ENCODE data around the gene ATP2C1.

The ATP2C1 gene

GRCh38 chr3:131008326-131008725 is 114.4 kb downstream of the ATP2C1 start:
- H3K9ac ChIP-seq (ENCODE audit: low read length) = no peak overlapping the region
- no peak overlapping the region for H3K27ac ChIP-seq (ENCODE audit: low read depth, low read length)
- H3K36me3 ChIP-seq (ENCODE audit: control insufficient read depth, insufficient read depth, low read length) = peaks cover 2% of the 10 kb centered on the region
- H3K4me1 ChIP-seq (ENCODE audit: control insufficient read depth, insufficient read depth, low read length) = no peaks in the 10 kb centered on the region
- no peak overlapping the region for H3K4me3 ChIP-seq (ENCODE audit: low read length)
- no peaks in the 10 kb centered on the region for H3K27me3 ChIP-seq (ENCODE audit: control insufficient read depth, insufficient read depth, low read length)

DNA sequence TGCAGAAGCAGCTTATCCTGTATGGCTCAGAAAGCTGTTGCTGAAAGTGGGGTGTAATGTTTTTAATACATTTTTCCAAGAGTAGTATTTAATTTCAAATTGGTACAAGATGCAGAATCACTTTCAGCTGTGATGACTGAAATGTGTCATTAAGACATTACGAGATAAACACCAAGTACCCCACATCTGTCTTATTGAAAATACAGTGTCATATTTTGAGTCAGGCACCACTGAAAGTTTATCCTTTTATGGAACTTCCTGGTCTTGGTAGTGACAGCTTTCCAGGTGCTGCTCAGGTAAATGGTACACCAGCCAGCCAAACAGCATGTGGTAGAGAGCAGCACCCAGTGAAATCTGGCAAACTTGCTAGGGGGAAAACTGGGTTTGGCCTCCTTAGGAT is 115.8 kb downstream of the ATP2C1 start:
- H3K36me3 ChIP-seq (ENCODE audit: control insufficient read depth, insufficient read depth, low read length) = peaks cover 2% of the 10 kb centered on the region
- H3K9ac ChIP-seq (ENCODE audit: low read length) = no peak overlapping the region
- no peak overlapping the region for H3K27ac ChIP-seq (ENCODE audit: low read depth, low read length)

GRCh38 chr3:131018970-131019369 is 125.1 kb downstream of the ATP2C1 start:
- no peak overlapping the region for H3K27ac ChIP-seq (ENCODE audit: low read depth, low read length)
- no peaks in the 10 kb centered on the region for H3K27me3 ChIP-seq (ENCODE audit: control insufficient read depth, insufficient read depth, low read length)
- H3K4me3 ChIP-seq (ENCODE audit: low read length) = no peak overlapping the region
- peaks cover 4% of the 10 kb centered on the region for H3K36me3 ChIP-seq (ENCODE audit: control insufficient read depth, insufficient read depth, low read length)
- no peak overlapping the region for H3K9ac ChIP-seq (ENCODE audit: low read length)
- no peaks in the 10 kb centered on the region for H3K4me1 ChIP-seq (ENCODE audit: control insufficient read depth, insufficient read depth, low read length)

More for the DNA sequence above, 115.8 kb downstream of the ATP2C1 start:
- H3K4me3 ChIP-seq (ENCODE audit: low read length) = no peak overlapping the region
- no peaks in the 10 kb centered on the region for H3K4me1 ChIP-seq (ENCODE audit: control insufficient read depth, insufficient read depth, low read length)
- H3K27me3 ChIP-seq (ENCODE audit: control insufficient read depth, insufficient read depth, low read length) = no peaks in the 10 kb centered on the region

GRCh38 chr3:131020122-131020693 is 126.3 kb downstream of the ATP2C1 start:
- no peak overlapping the region for H3K27ac ChIP-seq (ENCODE audit: low read depth, low read length)
- H3K9ac ChIP-seq (ENCODE audit: low read length) = no peak overlapping the region
- no peaks in the 10 kb centered on the region for H3K27me3 ChIP-seq (ENCODE audit: control insufficient read depth, insufficient read depth, low read length)
- no peak overlapping the region for H3K4me3 ChIP-seq (ENCODE audit: low read length)
- peaks cover 4% of the 10 kb centered on the region for H3K36me3 ChIP-seq (ENCODE audit: control insufficient read depth, insufficient read depth, low read length)
- no peaks in the 10 kb centered on the region for H3K4me1 ChIP-seq (ENCODE audit: control insufficient read depth, insufficient read depth, low read length)

DNA sequence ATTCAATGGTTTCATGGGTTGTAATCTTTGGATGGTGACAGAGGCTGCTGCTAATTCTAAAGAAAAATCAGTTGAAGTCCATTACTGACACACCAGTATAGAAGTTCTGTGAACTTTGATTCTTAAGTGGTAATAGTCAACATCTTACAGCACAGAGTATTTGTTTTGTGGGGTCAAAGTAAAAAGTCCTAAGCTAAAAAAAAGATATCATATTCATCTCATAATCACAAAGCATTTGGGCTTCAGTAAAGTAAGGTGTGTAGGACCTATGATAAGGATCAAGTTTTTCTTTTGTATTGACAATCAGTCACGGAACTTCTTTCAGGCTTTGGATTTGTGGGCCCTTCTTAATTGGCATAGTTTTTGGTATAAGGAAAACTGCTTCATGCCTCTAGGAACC is 131.7 kb downstream of the ATP2C1 start:
- peak overlapping the region; percentile 90 for H3K4me3 ChIP-seq (ENCODE audit: low read length)
- no peaks in the 10 kb centered on the region for H3K27me3 ChIP-seq (ENCODE audit: control insufficient read depth, insufficient read depth, low read length)
- H3K9ac ChIP-seq (ENCODE audit: low read length) = no peak overlapping the region
- H3K27ac ChIP-seq (ENCODE audit: low read depth, low read length) = no peak overlapping the region
- no peaks in the 10 kb centered on the region for H3K36me3 ChIP-seq (ENCODE audit: control insufficient read depth, insufficient read depth, low read length)
- peaks cover 13% of the 10 kb centered on the region for H3K4me1 ChIP-seq (ENCODE audit: control insufficient read depth, insufficient read depth, low read length)

DNA sequence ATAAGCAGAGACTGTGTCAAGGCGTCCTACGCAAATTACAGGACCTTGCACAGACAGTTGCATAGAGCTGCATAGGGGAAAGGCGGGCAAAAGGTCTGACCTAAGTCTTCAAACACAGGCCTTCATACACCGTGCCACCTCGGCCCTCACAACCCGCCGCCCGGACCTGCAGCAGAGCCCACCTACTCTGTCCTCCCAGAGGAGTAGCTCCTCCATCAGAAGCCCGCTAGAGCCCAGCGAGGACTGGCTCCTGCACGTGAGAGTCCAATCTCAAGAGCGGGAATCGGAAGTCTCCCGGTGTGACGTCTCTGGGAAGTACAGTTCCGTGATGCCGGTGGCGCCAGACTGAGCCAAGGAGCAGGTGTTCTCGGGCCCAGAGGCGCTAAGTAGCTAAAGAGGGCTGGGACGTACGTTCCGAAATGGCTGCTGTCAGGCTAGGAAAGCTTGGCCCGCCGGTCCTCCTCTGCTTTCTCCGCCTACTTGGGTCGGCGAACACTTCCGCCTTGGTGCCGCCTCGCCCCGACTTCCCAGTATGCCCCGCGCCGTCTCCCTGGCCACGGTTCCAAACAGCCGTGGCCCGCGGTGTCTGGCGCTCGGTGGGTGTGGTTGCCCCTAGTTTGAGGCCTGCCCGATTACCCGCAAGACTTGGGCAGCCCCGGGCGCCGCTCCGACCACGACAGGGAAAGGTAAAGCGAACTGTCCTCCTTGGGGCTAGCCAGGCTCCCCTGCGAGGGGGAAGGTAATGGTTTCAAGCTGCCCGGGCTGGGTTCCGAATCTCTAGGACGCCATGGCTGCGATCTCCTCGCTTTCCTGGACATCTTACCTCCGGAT is 132.7 kb downstream of the ATP2C1 start, which contains the start of the genes ASTE1 and NEK11:
ASTE1 (minus strand) TSS at position 505 of the 831 bp plus-strand sequence. CDS start 1,519 bp downstream, outside the sequence.
NEK11 (plus strand) TSS at position 557 of the 831 bp plus-strand sequence. CDS start 2,832 bp downstream, outside the sequence.
- H3K27me3 ChIP-seq (ENCODE audit: control insufficient read depth, insufficient read depth, low read length) = no peaks in the 10 kb centered on the region
- peak within 1 kb of the TSS; percentile 91 for H3K9ac ChIP-seq (ENCODE audit: low read length)
- peak within 1 kb of the TSS; percentile 90 for H3K4me3 ChIP-seq (ENCODE audit: low read length)
- no peaks in the 10 kb centered on the region for H3K36me3 ChIP-seq (ENCODE audit: control insufficient read depth, insufficient read depth, low read length)
- peaks cover 13% of the 10 kb centered on the region for H3K4me1 ChIP-seq (ENCODE audit: control insufficient read depth, insufficient read depth, low read length)
- H3K27ac ChIP-seq (ENCODE audit: low read depth, low read length) = peak within 1 kb of the TSS; percentile 89

- Histone ChIP-seq H3K36me3 (ENCODE audit: control insufficient read depth, insufficient read depth, low read length) (no peaks in the 10 kb centered on the region), H3K4me3 (ENCODE audit: low read length) (no peak overlapping the region), H3K27me3 (ENCODE audit: control insufficient read depth, insufficient read depth, low read length) (no peaks in the 10 kb centered on the region), H3K27ac (ENCODE audit: low read depth, low read length) (no peak overlapping the region), H3K4me1 (ENCODE audit: control insufficient read depth, insufficient read depth, low read length) (peaks cover 13% of the 10 kb centered on the region), H3K9ac (ENCODE audit: low read length) (no peak overlapping the region)
Observed at GRCh38 chr3:131028844-131029243, 135.0 kb downstream of the ATP2C1 start.

GRCh38 chr3:131031660-131032059 is 137.8 kb downstream of the ATP2C1 start:
- Histone ChIP-seq H3K4me3 (ENCODE audit: low read length) (no peak overlapping the region), H3K27ac (ENCODE audit: low read depth, low read length) (no peak overlapping the region), H3K4me1 (ENCODE audit: control insufficient read depth, insufficient read depth, low read length) (peaks cover 6% of the 10 kb centered on the region), H3K9ac (ENCODE audit: low read length) (no peak overlapping the region), H3K36me3 (ENCODE audit: control insufficient read depth, insufficient read depth, low read length) (no peaks in the 10 kb centered on the region), H3K27me3 (ENCODE audit: control insufficient read depth, insufficient read depth, low read length) (no peaks in the 10 kb centered on the region)

DNA sequence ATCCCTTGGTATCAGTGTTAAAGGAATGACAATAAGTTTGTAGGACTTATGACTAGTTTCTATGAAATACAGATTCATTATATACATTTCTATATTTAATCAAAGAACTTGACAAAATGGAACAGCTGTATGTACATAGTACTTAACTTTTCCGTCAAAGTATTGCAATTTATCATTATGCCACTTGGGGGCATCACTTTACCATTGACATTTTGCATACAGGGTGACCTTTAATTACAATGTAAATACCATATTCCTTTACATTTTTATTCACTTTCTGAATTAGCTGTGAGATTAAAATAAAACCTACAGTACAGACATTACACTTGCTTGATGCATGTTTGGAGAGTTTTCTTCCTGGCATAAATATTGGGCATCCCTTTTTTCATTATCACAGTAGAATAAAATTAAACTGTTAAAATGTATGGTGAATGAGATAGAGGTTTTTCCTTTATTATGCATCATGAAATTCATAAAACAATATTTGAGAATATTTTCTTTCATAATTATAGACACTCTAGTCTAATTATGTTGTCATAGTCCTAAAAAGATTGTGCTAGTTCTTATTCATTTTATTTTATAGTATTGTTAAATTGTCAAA is 139.7 kb downstream of the ATP2C1 start:
- no peaks in the 10 kb centered on the region for H3K27me3 ChIP-seq (ENCODE audit: control insufficient read depth, insufficient read depth, low read length)
- no peak overlapping the region for H3K9ac ChIP-seq (ENCODE audit: low read length)
- no peaks in the 10 kb centered on the region for H3K36me3 ChIP-seq (ENCODE audit: control insufficient read depth, insufficient read depth, low read length)
- H3K27ac ChIP-seq (ENCODE audit: low read depth, low read length) = no peak overlapping the region
- H3K4me1 ChIP-seq (ENCODE audit: control insufficient read depth, insufficient read depth, low read length) = no peaks in the 10 kb centered on the region
- H3K4me3 ChIP-seq (ENCODE audit: low read length) = no peak overlapping the region

- Histone ChIP-seq H3K4me1 (ENCODE audit: control insufficient read depth, insufficient read depth, low read length) (no peaks in the 10 kb centered on the region), H3K27me3 (ENCODE audit: control insufficient read depth, insufficient read depth, low read length) (no peaks in the 10 kb centered on the region), H3K36me3 (ENCODE audit: control insufficient read depth, insufficient read depth, low read length) (no peaks in the 10 kb centered on the region), H3K9ac (ENCODE audit: low read length) (no peak overlapping the region), H3K27ac (ENCODE audit: low read depth, low read length) (no peak overlapping the region), H3K4me3 (ENCODE audit: low read length) (no peak overlapping the region)
Observed at GRCh38 chr3:131036200-131036816, 142.4 kb downstream of the ATP2C1 start.

GRCh38 chr3:131036986-131037385 is 143.1 kb downstream of the ATP2C1 start:
- no peaks in the 10 kb centered on the region for H3K4me1 ChIP-seq (ENCODE audit: control insufficient read depth, insufficient read depth, low read length)
- no peak overlapping the region for H3K4me3 ChIP-seq (ENCODE audit: low read length)
- H3K9ac ChIP-seq (ENCODE audit: low read length) = no peak overlapping the region
- no peak overlapping the region for H3K27ac ChIP-seq (ENCODE audit: low read depth, low read length)
- H3K36me3 ChIP-seq (ENCODE audit: control insufficient read depth, insufficient read depth, low read length) = no peaks in the 10 kb centered on the region
- H3K27me3 ChIP-seq (ENCODE audit: control insufficient read depth, insufficient read depth, low read length) = no peaks in the 10 kb centered on the region

- no peaks in the 10 kb centered on the region for H3K27me3 ChIP-seq (ENCODE audit: control insufficient read depth, insufficient read depth, low read length)
- H3K9ac ChIP-seq (ENCODE audit: low read length) = no peak overlapping the region
- no peak overlapping the region for H3K4me3 ChIP-seq (ENCODE audit: low read length)
- H3K27ac ChIP-seq (ENCODE audit: low read depth, low read length) = no peak overlapping the region
- H3K4me1 ChIP-seq (ENCODE audit: control insufficient read depth, insufficient read depth, low read length) = no peaks in the 10 kb centered on the region
- no peaks in the 10 kb centered on the region for H3K36me3 ChIP-seq (ENCODE audit: control insufficient read depth, insufficient read depth, low read length)
Observed at GRCh38 chr3:131038326-131038725, 144.4 kb downstream of the ATP2C1 start.

Data from rectal smooth muscle tissue (tissue), 1 donor.